GM19452 (cell line): Measurements from ENCODE around the gene CHD6.

ENCODE experiments used
- ATAC-seq: cut with Tn5 transposase; IDR thresholded peaks from one replicate; pipeline ENCODE4 v1.9.1; 2021; ENCODE audit not compliant: unreplicated experiment

The CHD6 gene

GRCh38 chr20:41433203-41433602 is 185.0 kb downstream of the CHD6 start:
- no peak for ATAC-seq

DNA sequence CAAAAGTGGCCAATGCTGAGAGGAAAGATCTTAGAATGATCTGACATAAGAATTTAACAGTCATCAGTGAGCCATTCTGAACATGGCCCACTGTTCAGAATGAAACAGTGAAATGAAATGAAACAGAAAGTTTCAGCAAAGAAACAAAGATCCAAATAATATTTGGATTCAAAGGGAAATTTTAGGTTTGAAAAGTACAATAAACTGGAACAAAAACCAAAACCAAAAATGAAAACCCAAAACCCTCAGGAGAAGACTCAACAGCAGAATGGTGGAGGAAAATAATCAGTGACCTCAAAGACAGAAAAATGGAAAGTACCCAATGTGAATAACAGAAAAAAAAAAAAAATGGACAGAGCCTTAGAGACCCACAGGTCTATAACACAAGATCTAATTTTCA is 185.4 kb downstream of the CHD6 start:
- no peak for ATAC-seq

DNA sequence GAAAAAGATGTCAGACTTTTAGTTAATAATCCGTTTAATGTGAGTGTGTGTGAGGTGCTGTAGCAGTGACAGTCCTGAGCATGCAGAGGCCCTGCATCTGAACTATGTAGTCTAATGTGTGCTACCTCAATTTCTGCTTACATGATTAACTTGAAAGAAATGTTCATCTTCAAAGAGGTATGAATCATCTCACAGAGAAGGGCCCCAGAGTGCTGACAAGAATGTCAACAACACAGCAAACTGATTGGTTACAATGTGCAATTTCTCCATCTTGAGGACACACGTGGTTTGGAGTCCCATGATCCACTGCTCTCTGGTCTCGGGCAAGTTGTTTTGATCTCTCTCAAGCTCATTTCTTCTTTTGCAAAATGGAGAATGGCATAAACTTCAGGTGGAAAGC is 189.9 kb downstream of the CHD6 start:
- no peak for ATAC-seq

DNA sequence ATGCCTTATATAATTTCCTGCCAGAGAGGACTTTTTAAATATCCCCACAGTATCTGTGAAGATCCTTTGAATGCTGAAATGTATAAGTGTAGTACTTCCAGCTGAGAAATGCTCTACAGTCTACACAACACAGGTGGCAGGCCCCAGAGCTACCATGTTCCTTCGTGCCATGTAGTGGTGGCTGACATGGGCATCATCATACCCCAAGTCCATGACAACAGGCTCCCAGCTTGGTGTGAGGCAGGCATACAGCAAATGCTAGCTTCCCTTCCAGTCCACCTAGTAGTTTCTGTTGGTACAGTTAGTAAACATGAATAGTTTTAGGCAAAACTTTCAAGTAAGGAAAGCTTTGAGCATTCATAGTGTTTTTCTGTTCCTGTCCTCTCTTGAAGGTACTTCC is 190.3 kb downstream of the CHD6 start:
- ATAC-seq: no peak

GRCh38 chr20:41426976-41427375 is 191.2 kb downstream of the CHD6 start:
- no peak for ATAC-seq

DNA sequence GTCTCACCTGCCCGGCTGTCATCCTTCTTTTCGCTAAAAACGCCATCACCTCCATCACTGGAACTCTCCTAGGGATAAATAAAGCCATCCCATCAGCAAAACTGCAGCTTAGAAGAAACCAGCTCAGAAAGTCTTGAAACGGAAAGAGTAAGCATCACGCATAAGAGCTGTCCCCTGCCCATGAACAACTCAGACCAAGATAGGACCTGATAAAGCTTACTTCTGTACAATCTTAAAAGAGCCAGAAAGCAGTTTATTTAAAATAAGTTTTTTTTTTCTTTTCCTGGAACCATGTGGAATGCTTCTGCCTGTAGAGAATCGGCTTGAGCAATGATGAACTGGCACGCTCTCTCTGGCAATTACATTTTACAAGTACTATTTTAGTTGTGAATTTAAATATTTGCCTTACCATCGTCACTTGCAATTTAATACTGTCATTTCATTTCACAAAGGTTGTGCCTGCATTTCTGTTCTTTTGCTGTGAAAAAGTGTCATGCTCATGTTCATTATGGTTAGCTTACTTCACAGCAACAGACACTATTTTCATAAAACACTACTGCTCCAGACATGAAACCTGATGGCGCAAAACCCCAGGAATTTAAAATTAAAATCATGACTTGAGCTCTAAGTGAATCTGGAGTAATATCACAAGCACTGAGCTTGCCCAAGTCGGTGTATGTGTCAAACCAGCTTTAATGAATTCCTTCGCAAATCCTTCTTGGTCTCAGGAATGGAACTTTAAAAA is 191.9 kb downstream of the CHD6 start:
- no peak for ATAC-seq

DNA sequence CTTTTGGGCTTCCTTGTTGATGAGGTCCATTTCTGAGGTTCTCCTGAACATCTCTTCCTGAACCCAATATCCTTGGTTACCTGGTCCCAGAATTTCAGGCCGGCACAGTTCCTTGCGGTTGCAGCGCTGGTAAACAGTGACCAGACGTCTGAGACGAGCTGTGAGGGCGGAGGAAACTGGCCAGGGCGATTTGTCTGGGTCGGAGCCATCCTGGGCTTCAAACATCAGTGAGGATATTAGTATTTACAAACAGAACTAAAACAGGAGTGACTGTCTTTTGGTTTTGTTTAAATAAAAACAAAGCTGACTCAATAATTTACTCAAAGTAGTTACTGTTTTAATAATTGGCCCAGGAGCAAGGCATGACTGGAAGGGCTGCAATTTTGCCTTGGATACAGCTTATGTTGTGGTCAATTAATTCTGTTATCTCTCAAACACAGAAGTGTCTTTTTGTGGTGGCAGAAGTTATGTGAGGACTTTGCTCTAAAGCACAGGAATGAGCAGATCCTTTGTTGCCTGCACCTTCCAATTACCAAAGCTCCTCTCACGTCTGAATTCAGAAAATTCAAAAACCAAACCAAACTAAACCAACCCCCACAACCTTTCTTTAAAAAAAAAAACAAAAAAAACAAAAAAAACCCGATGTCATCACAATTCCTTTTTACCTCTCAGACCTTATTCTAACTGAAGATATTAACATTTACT is 192.8 kb downstream of the CHD6 start:
- no peak for ATAC-seq

DNA sequence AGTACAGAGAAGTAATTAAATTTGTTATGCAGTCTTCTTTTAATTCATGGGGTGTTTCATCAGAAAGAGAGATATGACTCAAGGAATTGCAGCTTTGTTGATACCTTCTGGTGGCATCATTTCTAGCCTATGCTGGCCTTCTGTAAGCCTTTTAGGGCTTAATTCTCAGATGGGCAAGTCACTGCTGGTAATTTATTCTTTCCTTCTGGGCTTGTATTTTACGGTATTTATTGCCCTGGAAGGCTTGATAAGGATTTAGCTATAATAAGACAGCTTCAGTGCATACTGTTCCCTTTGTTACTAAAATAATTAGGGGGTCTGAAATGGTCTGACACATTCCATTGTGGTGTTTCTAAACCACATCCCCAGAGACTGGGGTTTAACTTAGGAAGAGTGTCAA is 193.6 kb downstream of the CHD6 start:
- no peak for ATAC-seq

- no peak for ATAC-seq
These were observed 194.2 kb downstream of the CHD6 start for GRCh38 chr20:41424011-41424410.

GRCh38 chr20:41422953-41423352 is 195.2 kb downstream of the CHD6 start:
- no peak for ATAC-seq

- ATAC-seq: no peak
These were observed 199.4 kb downstream of the CHD6 start for GRCh38 chr20:41418739-41419293.

DNA sequence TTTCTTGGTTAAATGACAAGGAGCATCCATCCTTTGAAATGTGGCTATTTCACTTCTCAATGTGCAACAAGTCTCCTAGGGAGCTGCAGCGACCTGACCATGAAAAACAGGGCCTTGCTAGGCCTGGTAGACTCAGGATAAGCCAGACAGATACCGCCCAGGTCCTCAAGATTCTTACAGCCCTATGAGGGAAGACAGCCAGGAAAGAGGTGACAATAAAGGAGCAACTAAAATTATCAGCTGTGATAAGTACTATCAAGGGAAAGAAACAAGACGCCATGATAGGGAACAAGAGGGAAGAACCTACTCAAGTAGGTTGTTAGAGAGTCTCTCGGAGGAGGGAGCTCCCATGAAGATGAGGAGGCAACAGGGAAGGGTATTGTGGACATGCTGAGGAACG is 200.1 kb downstream of the CHD6 start:
- no peak for ATAC-seq

DNA sequence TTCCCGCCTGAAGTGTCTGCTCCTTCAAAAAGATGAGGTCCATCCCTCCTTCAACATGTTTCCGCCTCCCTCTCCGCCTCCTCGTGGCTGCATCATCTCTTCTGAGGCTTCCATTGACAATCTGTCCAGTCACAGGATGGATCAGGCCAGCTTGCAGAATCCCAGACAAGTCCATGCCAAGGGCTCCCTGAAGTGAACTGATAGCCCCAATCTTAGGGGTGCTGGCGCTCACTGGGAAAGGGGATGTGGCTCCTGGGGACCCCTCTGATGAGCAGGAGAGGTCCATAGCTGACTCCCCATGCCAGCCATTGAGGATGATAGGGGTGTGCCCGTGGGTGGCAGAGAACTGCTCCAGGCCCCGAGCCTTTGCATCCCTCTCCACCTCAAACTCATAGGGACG is 203.0 kb downstream of the CHD6 start:
- no peak for ATAC-seq

DNA sequence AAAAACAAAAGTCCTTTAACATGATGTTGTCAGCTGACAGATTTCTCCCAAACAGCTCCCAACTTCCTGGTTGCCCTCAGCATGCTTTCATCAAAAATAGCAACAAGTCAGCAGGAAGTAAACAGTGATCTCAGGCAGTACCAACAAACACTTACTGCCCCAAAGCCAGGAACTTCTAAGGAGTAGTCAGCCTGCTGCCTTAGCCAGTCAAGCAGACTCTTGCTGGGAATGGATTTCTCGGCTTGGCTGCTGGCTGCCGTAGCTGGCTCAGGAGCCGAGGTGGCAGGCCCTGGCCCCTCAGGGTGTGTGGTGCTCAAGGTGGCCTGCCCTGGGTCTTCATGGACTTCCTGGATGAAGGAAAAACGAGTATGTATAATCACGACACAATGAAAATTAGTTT is 205.0 kb downstream of the CHD6 start:
- ATAC-seq: no peak

- ATAC-seq: no peak
These were observed 205.7 kb downstream of the CHD6 start for GRCh38 chr20:41412324-41413120.

DNA sequence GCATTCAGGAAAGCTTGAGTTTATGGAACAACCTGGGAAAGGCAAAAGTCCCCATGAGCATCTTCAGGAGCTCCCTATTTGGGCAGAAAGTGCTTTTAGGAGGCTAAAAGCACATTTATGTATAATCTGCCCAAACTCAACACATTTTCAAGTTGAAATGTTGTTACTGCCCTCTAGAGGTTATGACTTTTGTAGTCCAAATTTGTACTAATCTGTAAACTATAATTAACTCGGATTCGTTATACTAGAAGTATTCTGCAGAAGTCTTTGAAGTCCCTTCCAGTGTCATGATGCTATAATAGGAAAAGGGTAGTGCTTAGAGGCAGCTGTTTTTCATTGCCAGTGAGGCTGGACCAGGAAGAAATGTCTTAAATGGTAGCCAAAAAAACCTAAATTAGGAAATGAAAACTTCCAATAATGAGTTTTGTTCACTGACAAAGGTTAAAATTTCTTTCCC is 206.8 kb downstream of the CHD6 start:
- no peak for ATAC-seq

DNA sequence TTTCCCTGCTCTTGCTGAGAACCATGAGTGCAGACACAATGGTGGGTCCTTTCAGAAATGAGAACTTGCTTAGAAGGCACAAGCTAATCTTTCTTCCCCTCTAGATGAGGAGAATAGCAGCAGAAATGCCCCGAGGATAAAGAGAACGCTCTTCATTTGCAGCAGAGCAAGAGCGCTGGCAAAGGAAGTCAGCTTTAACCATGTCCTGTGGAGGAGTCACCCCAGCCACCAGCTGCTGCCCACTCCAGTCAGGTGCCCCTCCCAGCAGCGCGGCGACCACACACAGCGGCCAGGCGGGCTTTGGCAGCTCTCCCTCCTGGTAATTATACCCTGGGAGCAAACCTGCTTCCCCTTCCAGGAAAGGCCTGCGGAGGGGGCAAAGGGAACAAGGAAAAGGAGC is 209.2 kb downstream of the CHD6 start:
- no peak for ATAC-seq

- ATAC-seq: peak; percentile 78
These were observed 209.9 kb downstream of the CHD6 start for GRCh38 chr20:41408156-41408794.

DNA sequence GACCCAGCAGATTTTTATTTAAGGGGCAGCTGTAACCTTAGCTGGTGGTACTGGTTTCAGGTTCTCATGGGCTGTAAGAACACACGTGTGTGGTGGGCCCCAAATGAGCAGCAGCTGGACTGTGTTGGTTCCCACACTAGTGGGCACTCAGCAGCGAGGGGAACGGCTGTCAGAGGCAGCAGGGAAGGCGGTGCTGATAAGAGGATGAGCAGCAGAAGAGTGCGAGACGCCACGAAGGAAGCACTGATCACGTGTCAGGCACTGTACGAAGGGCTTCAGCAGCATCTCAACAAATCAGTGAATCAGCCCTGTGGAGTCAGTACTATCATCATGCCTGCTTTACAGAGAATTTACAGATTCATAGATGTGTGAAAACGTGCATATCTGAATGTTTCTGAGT is 210.6 kb downstream of the CHD6 start:
- no peak for ATAC-seq

GRCh38 chr20:41406896-41407444 is 211.2 kb downstream of the CHD6 start:
- ATAC-seq: no peak

GRCh38 chr20:41406353-41406752 is 211.8 kb downstream of the CHD6 start:
- no peak for ATAC-seq
